GM13976 (cell line): ENCODE results near the gene POFUT2.
"Not testable (repeated sequence)": the region's sequence is repeated elsewhere in the genome, so short reads cannot be mapped to it uniquely, and the experiment has no call there.

Experiments
- DNase-seq: peaks from one replicate; pipeline ENCODE4 v3.0.0; 2012; ENCODE audit warnings: low spot score
- CTCF ChIP-seq: IDR thresholded peaks from 2 replicates; pipeline ENCODE4 v1.5.1; 2012; ENCODE audit warnings: borderline replicate concordance, mild to moderate bottlenecking; ENCODE audit not compliant: insufficient read depth; ENCODE audit errors: extremely low read depth, missing control alignments, control extremely low read depth
- in situ Hi-C: fragments of 300-500 bp; cut with MboI; formaldehyde crosslinking; loops from one replicate; pipeline ENCODE4 v1.12.0; 2022; ENCODE audit warnings: low sequenced_read_pairs, mixed read lengths, inconsistent platforms; ENCODE audit not compliant: unreplicated experiment

The POFUT2 gene

GRCh38 chr21:45309069-45309986 is 21.6 kb upstream of the POFUT2 start:
- in situ Hi-C loops = no loop called here
- no peak for DNase-seq
- peak; percentile 39 for TF ChIP-seq CTCF

- TF ChIP-seq CTCF = no peak
These were observed 20.7 kb upstream of the POFUT2 start for GRCh38 chr21:45308194-45309068.

GRCh38 chr21:45307597-45308158 is 20.0 kb upstream of the POFUT2 start:
- in situ Hi-C loops, DNase-seq: not testable (repeated sequence)

More at GRCh38 chr21:45308194-45309068, 20.7 kb upstream of the POFUT2 start:
- DNase-seq = no peak
- in situ Hi-C loops = no loop called here

DNA sequence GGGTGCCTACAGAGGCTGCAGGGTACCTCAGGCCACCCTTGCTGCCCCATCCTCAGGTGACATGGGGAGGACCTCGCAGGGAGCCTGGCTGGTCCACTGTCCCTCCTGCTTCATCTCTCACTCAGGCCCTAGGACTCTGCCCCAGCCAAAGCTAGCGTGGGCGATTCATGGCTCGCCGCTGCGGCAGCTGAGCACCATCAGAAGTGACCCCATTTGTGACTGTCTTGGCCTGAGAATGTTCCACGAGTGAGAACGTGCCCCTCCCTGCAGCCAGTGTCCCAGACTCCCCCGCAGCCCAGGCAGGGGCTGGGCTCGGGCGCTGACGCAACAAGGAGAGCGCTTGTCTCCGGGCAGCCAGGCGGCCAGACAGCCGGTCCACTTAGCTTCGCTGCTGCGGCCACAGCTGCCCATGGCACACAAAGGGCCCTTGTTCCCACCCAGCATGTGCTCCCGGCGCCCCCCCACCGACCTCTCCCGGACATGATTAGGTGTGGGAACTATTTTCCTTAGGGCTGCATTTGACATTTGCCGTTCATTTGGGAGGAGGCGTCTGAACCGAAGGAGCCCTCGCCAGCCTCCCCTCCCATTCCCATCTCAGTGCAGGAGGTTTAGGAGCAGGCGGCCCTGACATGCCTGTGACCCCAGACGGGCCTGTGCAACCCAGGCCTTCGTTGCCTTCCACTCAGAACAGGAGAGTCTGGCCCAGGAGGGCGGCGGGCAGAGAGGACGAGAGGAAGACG is 19.3 kb upstream of the POFUT2 start:
- in situ Hi-C loops = no loop called here
- TF ChIP-seq CTCF = no peak
- DNase-seq = no peak

DNA sequence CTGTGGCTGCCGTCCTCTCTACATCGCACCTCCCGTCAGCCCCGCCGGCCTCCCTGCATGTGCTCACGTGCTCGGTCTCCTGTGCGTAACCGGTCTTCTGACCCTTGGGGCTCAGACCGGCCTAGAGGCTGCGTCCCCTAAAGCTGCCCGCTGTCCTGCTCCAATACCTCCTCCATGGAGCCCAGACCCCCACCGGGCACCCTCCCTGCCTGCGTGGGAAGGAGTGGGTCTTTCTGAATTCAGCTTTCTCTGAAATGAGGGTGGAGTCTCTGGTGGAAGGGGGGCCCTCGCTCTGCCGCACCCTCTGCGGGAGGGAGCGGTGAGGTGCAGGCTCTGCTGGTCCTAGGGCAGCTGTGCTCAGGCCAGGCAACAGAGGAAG is 18.7 kb upstream of the POFUT2 start:
- no peak for TF ChIP-seq CTCF
- DNase-seq = no peak
- in situ Hi-C loops = no loop called here

- no peak for TF ChIP-seq CTCF
- in situ Hi-C loops = no loop called here
- DNase-seq = no peak
These were observed 18.1 kb upstream of the POFUT2 start for GRCh38 chr21:45305836-45306235.

DNA sequence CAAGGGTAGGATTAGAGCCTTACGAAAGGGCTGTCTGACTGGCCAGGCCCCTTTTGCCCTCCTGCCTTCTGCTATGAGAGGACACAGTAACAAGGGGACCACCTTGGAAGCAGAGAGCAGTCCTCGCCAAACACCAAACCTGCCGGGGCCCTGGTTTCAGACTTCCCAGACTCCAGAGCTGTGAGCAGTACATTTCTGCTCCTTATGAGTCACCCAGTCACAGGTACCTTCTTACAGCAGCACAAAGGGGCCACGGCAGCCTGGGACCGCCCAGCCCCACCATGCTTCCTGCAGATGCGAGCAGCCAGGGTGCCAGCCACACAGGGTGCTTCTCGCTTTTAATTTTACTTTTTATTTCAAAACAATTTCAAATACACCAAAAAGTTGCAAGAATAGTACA is 17.2 kb upstream of the POFUT2 start:
- no peak for TF ChIP-seq CTCF
- in situ Hi-C loops = no loop called here
- DNase-seq = no peak
